Measurements from ENCODE around the gene DMBT1. TPM values are rescaled to one million over a fixed set of nuclear protein-coding genes. Genes with fewer than 3 reads are reported as not detected.

Gene DMBT1
- total and polyA plus RNA-seq, 2 experiments from 2014 or later = not detected

DNA sequence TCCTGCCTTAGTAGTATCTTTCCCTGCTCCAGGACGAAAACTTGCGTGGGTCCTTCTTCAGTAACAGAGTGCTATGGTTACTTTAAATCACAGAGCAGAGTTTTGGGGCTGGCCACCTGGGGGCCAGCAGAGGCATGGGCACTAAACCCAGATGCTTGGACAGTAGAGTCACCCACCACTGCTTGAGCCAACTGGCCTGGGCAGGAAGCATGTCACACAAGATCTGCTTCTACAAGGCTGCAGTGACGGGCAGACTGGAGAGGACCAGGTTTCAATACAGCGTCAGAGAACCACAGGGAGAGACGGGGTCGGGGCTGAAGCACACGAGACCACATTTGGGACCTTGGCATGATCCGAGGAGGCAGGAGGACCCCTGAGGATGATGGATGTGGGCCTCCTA lies 14.3 kb upstream of the DMBT1 start:
- H3K27me3 ChIP-seq = no peaks in the 10 kb centered on the region
- TF ChIP-seq, protein P1, sequence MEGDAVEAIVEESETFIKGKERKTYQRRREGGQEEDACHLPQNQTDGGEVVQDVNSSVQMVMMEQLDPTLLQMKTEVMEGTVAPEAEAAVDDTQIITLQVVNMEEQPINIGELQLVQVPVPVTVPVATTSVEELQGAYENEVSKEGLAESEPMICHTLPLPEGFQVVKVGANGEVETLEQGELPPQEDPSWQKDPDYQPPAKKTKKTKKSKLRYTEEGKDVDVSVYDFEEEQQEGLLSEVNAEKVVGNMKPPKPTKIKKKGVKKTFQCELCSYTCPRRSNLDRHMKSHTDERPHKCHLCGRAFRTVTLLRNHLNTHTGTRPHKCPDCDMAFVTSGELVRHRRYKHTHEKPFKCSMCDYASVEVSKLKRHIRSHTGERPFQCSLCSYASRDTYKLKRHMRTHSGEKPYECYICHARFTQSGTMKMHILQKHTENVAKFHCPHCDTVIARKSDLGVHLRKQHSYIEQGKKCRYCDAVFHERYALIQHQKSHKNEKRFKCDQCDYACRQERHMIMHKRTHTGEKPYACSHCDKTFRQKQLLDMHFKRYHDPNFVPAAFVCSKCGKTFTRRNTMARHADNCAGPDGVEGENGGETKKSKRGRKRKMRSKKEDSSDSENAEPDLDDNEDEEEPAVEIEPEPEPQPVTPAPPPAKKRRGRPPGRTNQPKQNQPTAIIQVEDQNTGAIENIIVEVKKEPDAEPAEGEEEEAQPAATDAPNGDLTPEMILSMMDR (IDR thresholded peaks at IDR 0.05; ENCODE audit: low read depth, low read length) = no peak
- DNase-seq (ENCODE audit: low read depth in 1 of 2, low spot score in 1 of 2) = no peak

DNA sequence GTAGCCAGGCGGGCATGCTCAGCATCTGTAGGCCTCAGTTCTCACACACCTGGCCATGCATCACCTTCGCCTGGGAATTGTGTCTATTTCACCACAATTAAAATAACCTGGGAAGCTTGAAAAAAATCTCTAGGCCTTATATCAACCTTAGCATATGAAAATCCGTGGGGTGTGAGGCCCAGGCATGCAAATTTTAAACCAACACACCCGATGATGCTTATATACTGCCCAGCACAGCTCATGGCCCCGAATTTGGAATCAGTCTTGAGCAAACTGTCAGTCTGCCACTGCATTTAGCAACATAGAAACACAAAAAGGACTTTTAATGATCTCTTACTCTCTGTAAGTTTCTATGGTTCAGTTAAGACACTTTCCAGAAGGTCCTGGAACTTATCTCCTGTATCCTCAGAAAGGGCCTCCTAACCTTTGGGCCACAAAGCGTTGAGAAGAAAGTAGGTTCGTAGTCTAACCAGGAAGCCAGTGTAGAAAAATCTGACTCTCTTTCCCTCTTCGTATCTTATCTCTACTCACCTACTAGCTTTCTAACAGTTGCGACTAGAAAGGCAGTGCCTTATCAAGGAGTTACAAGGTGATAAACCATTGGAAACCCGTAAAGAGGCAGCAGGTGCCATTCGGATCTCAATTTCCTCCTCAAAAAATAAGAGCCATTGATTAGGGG lies 12.0 kb upstream of the DMBT1 start:
- Histone ChIP-seq H3K27me3 (no peaks in the 10 kb centered on the region), H3K9me3 (ENCODE audit: low read depth) (no peaks in the 10 kb centered on the region), H3K27ac (peak overlapping the region; percentile 52), H3K4me1 (ENCODE audit: low read depth) (peaks cover 25% of the 10 kb centered on the region), H3K36me3 (no peaks in the 10 kb centered on the region), H3K4me3 (no peak overlapping the region)
- TF ChIP-seq, protein P1 (IDR thresholded peaks at IDR 0.05; ENCODE audit: low read depth, low read length) = no peak
- no peak for DNase-seq (ENCODE audit: low read depth in 1 of 2, low spot score in 1 of 2)

More for the DNA sequence above, 14.3 kb upstream of the DMBT1 start:
- peaks cover 25% of the 10 kb centered on the region for H3K4me1 ChIP-seq (ENCODE audit: low read depth)
- no peak overlapping the region for H3K27ac ChIP-seq
- H3K4me3 ChIP-seq = no peak overlapping the region
- no peaks in the 10 kb centered on the region for H3K36me3 ChIP-seq
- no peaks in the 10 kb centered on the region for H3K9me3 ChIP-seq (ENCODE audit: low read depth)

DNA sequence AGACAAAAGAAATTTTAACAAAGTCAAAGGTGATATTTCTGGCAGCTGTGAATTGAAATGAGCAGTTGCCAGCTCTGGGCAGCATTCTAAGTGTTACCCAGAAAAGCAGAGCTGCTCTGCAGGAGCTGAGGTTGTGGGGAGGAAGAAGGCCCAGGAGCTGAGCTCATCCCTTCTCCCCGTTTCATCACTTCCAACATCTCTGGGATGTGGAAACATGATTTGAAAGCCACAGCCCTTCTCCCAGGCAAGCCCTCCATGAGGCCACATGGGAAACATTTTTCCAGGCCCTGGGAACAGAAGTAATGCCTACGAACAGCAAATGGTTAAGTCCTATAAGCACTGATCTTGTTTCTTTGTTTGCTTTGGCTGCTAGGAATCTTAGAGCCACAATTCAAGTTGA lies 10.9 kb upstream of the DMBT1 start:
- peak in 1 of 2 donors; percentile 31 for DNase-seq (ENCODE audit: low read depth in 1 of 2, low spot score in 1 of 2)
- no peaks in the 10 kb centered on the region for H3K27me3 ChIP-seq
- H3K4me1 ChIP-seq (ENCODE audit: low read depth) = peaks cover 25% of the 10 kb centered on the region
- TF ChIP-seq, protein P1 (IDR thresholded peaks at IDR 0.05; ENCODE audit: low read depth, low read length) = no peak
- no peak overlapping the region for H3K27ac ChIP-seq
- H3K36me3 ChIP-seq = no peaks in the 10 kb centered on the region
- no peak overlapping the region for H3K4me3 ChIP-seq
- no peaks in the 10 kb centered on the region for H3K9me3 ChIP-seq (ENCODE audit: low read depth)

DNA sequence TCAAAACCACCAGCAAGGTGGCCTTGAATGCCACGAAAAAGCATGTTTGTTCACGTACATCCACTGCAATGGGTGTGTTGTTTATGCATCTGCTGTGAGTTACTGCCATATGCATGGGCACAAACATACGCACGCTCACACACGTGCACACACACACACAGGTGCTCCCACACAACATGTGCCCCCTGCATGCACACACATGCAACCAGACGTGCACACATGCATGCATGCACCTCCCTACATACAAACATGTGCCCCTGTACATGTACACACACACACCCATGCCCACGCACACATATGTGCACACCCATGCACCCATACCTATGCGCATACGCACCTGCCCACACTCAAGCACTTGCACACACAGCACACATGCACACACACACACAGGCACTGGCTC lies 10.1 kb upstream of the DMBT1 start:
- no peak for DNase-seq (ENCODE audit: low read depth in 1 of 2, low spot score in 1 of 2)
- Histone ChIP-seq H3K36me3 (no peaks in the 10 kb centered on the region), H3K27me3 (no peaks in the 10 kb centered on the region), H3K9me3 (ENCODE audit: low read depth) (no peaks in the 10 kb centered on the region), H3K4me1 (ENCODE audit: low read depth) (peaks cover 25% of the 10 kb centered on the region), H3K4me3 (no peak overlapping the region), H3K27ac (no peak overlapping the region)
- TF ChIP-seq, protein P1 (IDR thresholded peaks at IDR 0.05; ENCODE audit: low read depth, low read length) = no peak

DNA sequence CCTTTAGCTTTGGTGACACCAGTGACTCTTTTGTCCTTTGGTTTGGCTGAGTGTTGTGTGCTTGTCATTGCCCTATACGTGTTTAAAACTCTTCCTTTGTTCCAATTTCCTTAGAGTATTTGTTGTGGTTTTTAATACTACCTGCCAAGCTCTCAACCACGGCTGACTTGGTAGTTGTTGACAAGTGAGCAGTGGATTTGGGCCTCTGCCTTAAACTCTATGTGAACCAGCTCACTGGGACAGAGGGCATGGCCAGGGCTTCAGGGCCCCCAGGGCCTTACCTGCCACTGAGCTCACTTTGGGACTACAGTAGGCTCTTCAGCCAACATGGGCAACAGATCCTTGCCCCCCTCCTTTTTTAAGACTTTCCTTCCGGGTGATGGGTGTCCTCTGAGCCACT lies 9.6 kb upstream of the DMBT1 start:
- Histone ChIP-seq H3K27ac (no peak overlapping the region), H3K27me3 (no peaks in the 10 kb centered on the region), H3K4me1 (ENCODE audit: low read depth) (peaks cover 25% of the 10 kb centered on the region), H3K9me3 (ENCODE audit: low read depth) (no peaks in the 10 kb centered on the region), H3K36me3 (no peaks in the 10 kb centered on the region), H3K4me3 (no peak overlapping the region)
- TF ChIP-seq, protein P1 (IDR thresholded peaks at IDR 0.05; ENCODE audit: low read depth, low read length) = no peak
- no peak for DNase-seq (ENCODE audit: low read depth in 1 of 2, low spot score in 1 of 2)

All from cardiac muscle cell (in vitro differentiated cells and primary cell).